H1 (cell line): ENCODE data around the gene TTC28. TPM values are rescaled to one million over a fixed set of nuclear protein-coding genes. Genes with fewer than 3 reads are reported as not detected.

ENCODE experiments used
- CTCF ChIA-PET: fragments of 300-600 bp; sonication (Branson Sonifier 250); formaldehyde crosslinking; loops from one replicate; lab custom pipeline; 2021; ENCODE audit not compliant: partially characterized antibody; lab: Charles Lee
- POLR2A ChIA-PET: fragments of 300-600 bp; sonication (Branson Sonifier 250); formaldehyde crosslinking; loops from one replicate; lab custom pipeline; 2021; ENCODE audit warnings: inconsistent platforms; ENCODE audit not compliant: partially characterized antibody; lab: Charles Lee
- DNase-seq, 2 experiments: peaks; one replicate each; pipeline versions ENCODE4 v3.0.0 to v3.0.0-alpha.2; 2010 to 2022; ENCODE audit warnings: low spot score in 2 of 2, low read depth in 1 of 2, mixed read lengths in 1 of 2
- FAIRE-seq: peaks from 2 replicates; lab custom pipeline; 2011; peaks lifted over from hg19 to GRCh38; lab: Jason Lieb, UNC
- H2AFZ ChIP-seq: 2 replicates; pipeline ENCODE4 v1.8.1; 2012; ENCODE audit warnings: low read length, inconsistent platforms
- H2AK5ac ChIP-seq: 2 replicates; pipeline ENCODE4 v1.6.1; 2013; ENCODE audit warnings: low read depth, low read length
- H2BK120ac ChIP-seq: replicated peaks from 2 replicates; pipeline ENCODE3; 2013; ENCODE audit warnings: low read depth, low read length, inconsistent platforms
- H2BK12ac ChIP-seq: 2 replicates; pipeline ENCODE4 v1.6.1; 2013; ENCODE audit warnings: low read depth, low read length
- H2BK15ac ChIP-seq: 2 replicates; pipeline ENCODE4 v1.6.1; 2013; ENCODE audit warnings: low read length
- H2BK20ac ChIP-seq: 2 replicates; pipeline ENCODE4 v1.6.1; 2013; ENCODE audit warnings: low read length
- H2BK5ac ChIP-seq: 2 replicates; pipeline ENCODE4 v1.6.1; 2013; ENCODE audit warnings: low read depth, low read length
- H3K14ac ChIP-seq: 2 replicates; pipeline ENCODE4 v1.6.1; 2013; ENCODE audit warnings: inconsistent platforms; ENCODE audit not compliant: insufficient read length
- H3K18ac ChIP-seq: 2 replicates; pipeline ENCODE4 v1.6.1; 2013; ENCODE audit warnings: low read length; ENCODE audit errors: extremely low read depth
- H3K23ac ChIP-seq: 2 replicates; pipeline ENCODE4 v1.6.1; 2013; ENCODE audit warnings: inconsistent platforms; ENCODE audit not compliant: insufficient read length
- H3K23me2 ChIP-seq: 2 replicates; pipeline ENCODE4 v1.6.1; 2013; ENCODE audit warnings: low read depth, low read length
- H3K27ac ChIP-seq: 2 replicates; pipeline ENCODE4 v1.6.1; 2011; ENCODE audit warnings: low read depth, low read length, inconsistent platforms
- H3K27me3 ChIP-seq, 4 experiments: replicated peaks in 1 of 4; 1 replicate in 1 of 4; 2 replicates in 3 of 4; pipeline versions ENCODE4 v1.6.1 to v1.8.1; 2011 to 2013; ENCODE audit warnings: low read length in 3 of 4, mild to moderate bottlenecking in 3 of 4, inconsistent platforms in 2 of 4, mixed read lengths in 2 of 4, moderate library complexity in 1 of 4; ENCODE audit not compliant: control insufficient read depth in 3 of 4, insufficient read depth in 3 of 4; ENCODE audit errors: extremely low read depth in 1 of 4
- H3K36me3 ChIP-seq, 4 experiments: 2 replicates each; pipeline versions ENCODE4 v1.6.1 to v1.8.1; 2011 to 2013; ENCODE audit warnings: mild to moderate bottlenecking in 4 of 4, low read length in 3 of 4, moderate library complexity in 2 of 4, control low read depth in 1 of 4, inconsistent platforms in 1 of 4; ENCODE audit not compliant: insufficient read depth in 4 of 4, control insufficient read depth in 2 of 4
- H3K4ac ChIP-seq: replicated peaks from 2 replicates; pipeline ENCODE3; 2013; ENCODE audit warnings: low read length, low read depth, mixed read lengths, inconsistent platforms; ENCODE audit not compliant: insufficient read length
- H3K4me1 ChIP-seq, 4 experiments: replicated peaks in 1 of 4; 1 replicate in 1 of 4; 2 replicates in 3 of 4; pipeline versions ENCODE4 v1.6.1 to v1.8.1; 2011 to 2013; ENCODE audit warnings: low read length in 3 of 4, inconsistent platforms in 2 of 4, mixed read lengths in 1 of 4; ENCODE audit not compliant: insufficient read depth in 4 of 4, control insufficient read depth in 3 of 4
- H3K4me2 ChIP-seq, 2 experiments: 2 replicates each; pipeline versions ENCODE4 v1.6.1 to v1.8.1; 2011 to 2013; ENCODE audit warnings: low read depth in 2 of 2, low read length in 2 of 2, control low read depth in 1 of 2, inconsistent platforms in 1 of 2, mild to moderate bottlenecking in 1 of 2; ENCODE audit not compliant: insufficient read depth in 1 of 2
- H3K4me3 ChIP-seq, 4 experiments: fragments of 200-600, 300-600 bp in 1 of 4; sonication (generic), shearing (Covaris generic), sonication (Bioruptor Twin) in 1 of 4; 2 replicates each; pipeline versions ENCODE4 v1.5.1 to v1.8.1; 2011 to 2016; ENCODE audit warnings: low read length in 4 of 4, low read depth in 3 of 4, control low read depth in 2 of 4, inconsistent platforms in 2 of 4, mild to moderate bottlenecking in 2 of 4, mixed read lengths in 1 of 4, moderate library complexity in 1 of 4; ENCODE audit not compliant: insufficient read depth in 2 of 4; ENCODE audit errors: extremely low read depth in 1 of 4
- H3K56ac ChIP-seq: replicated peaks from 2 replicates; pipeline ENCODE3; 2013; ENCODE audit warnings: low read depth, mild to moderate bottlenecking, mixed read lengths, low read length, inconsistent platforms; ENCODE audit not compliant: insufficient read length
- H3K79me1 ChIP-seq: 2 replicates; pipeline ENCODE4 v1.6.1; 2013; ENCODE audit warnings: low read depth, low read length, control low read depth
- H3K79me2 ChIP-seq, 2 experiments: 2 replicates each; pipeline versions ENCODE4 v1.6.1 to v1.8.1; 2012 to 2013; ENCODE audit warnings: low read length in 2 of 2, mild to moderate bottlenecking in 2 of 2, inconsistent platforms in 1 of 2; ENCODE audit not compliant: insufficient read depth in 2 of 2, control insufficient read depth in 1 of 2
- H3K9ac ChIP-seq, 4 experiments: replicated peaks in 1 of 4; 1 replicate in 1 of 4; 2 replicates in 3 of 4; pipeline versions ENCODE4 v1.6.1 to v1.8.1; 2011 to 2013; ENCODE audit warnings: low read depth in 3 of 4, low read length in 3 of 4, control low read depth in 2 of 4, mild to moderate bottlenecking in 2 of 4, moderate library complexity in 2 of 4, inconsistent platforms in 1 of 4; ENCODE audit errors: extremely low read depth in 1 of 4
- H3K9me3 ChIP-seq, 2 experiments: 2 replicates each; pipeline versions ENCODE4 v1.6.1 to v1.8.1; 2012 to 2013; ENCODE audit warnings: mild to moderate bottlenecking in 2 of 2, moderate library complexity in 2 of 2, control low read depth in 1 of 2, inconsistent platforms in 1 of 2, low read depth in 1 of 2, low read length in 1 of 2, mixed read lengths in 1 of 2; ENCODE audit not compliant: insufficient read depth in 2 of 2
- H4K20me1 ChIP-seq, 2 experiments: replicated peaks in 1 of 2; 2 replicates each; pipeline versions ENCODE3 to v1.8.1; 2011 to 2013; ENCODE audit warnings: inconsistent platforms in 2 of 2, low read length in 2 of 2, mild to moderate bottlenecking in 1 of 2; ENCODE audit not compliant: insufficient read depth in 2 of 2, control insufficient read depth in 1 of 2
- H4K5ac ChIP-seq: 2 replicates; pipeline ENCODE4 v1.6.1; 2013; ENCODE audit warnings: low read length, low read depth, mixed read lengths, inconsistent platforms; ENCODE audit not compliant: insufficient read length
- H4K8ac ChIP-seq: 2 replicates; pipeline ENCODE4 v1.8.0; 2013; ENCODE audit warnings: mild to moderate bottlenecking, moderate library complexity, low read length, inconsistent platforms; ENCODE audit not compliant: insufficient read depth; ENCODE audit errors: extremely low read depth
- H4K91ac ChIP-seq: replicated peaks from 2 replicates; pipeline ENCODE3; 2013; ENCODE audit warnings: low read length, mixed read lengths, inconsistent platforms; ENCODE audit not compliant: insufficient read length
- BACH1 ChIP-seq: IDR thresholded peaks from 2 replicates; pipeline ENCODE4 v1.6.1; 2012; ENCODE audit warnings: low read length, improper control_type of control experiment
- CHD2 ChIP-seq: IDR thresholded peaks from 2 replicates; pipeline ENCODE4 v1.6.1; 2012; ENCODE audit warnings: low read length, improper control_type of control experiment
- EP300 ChIP-seq, 2 experiments: IDR thresholded peaks; 1 replicate in 1 of 2; 2 replicates in 1 of 2; pipeline ENCODE4 v1.6.1; 2011 to 2012; ENCODE audit warnings: low read depth in 2 of 2, low read length in 2 of 2, mild to moderate bottlenecking in 2 of 2, borderline replicate concordance in 1 of 2, inconsistent platforms in 1 of 2, moderate library complexity in 1 of 2
- GABPA ChIP-seq: IDR thresholded peaks from 2 replicates; pipeline ENCODE4 v1.6.1; 2011; ENCODE audit warnings: mild to moderate bottlenecking, low read length, moderate library complexity, borderline replicate concordance; ENCODE audit not compliant: insufficient read depth
- POLR2A ChIP-seq, 2 experiments: IDR thresholded peaks; 1 replicate in 1 of 2; 2 replicates in 1 of 2; pipeline ENCODE4 v1.6.1; 2011; ENCODE audit warnings: low read depth in 2 of 2, low read length in 2 of 2, mild to moderate bottlenecking in 2 of 2; ENCODE audit errors: control extremely low read depth in 1 of 2
- RAD21 ChIP-seq, 2 experiments: IDR thresholded peaks in 1 of 2; conservative IDR thresholded peaks in 1 of 2; 2 replicates each; pipeline ENCODE4 v1.6.1; 2011; ENCODE audit warnings: low read depth in 2 of 2, low read length in 2 of 2, improper control_type of control experiment in 1 of 2, inconsistent platforms in 1 of 2, mild to moderate bottlenecking in 1 of 2, moderate library complexity in 1 of 2
- SIX5 ChIP-seq: IDR thresholded peaks from 2 replicates; pipeline ENCODE4 v1.6.1; 2011; ENCODE audit warnings: mild to moderate bottlenecking, low read depth, low read length
- SP1 ChIP-seq: IDR thresholded peaks from 2 replicates; pipeline ENCODE4 v1.6.1; 2011; ENCODE audit warnings: low read depth, low read length
- SP4 ChIP-seq: IDR thresholded peaks from 2 replicates; pipeline ENCODE4 v1.6.1; 2012; ENCODE audit warnings: low read length, inconsistent platforms
- SUZ12 ChIP-seq: fragments of 200-600 bp; sonication (generic); IDR thresholded peaks from 2 replicates; pipeline ENCODE4 v1.6.1; 2012; ENCODE audit warnings: mild to moderate bottlenecking, inconsistent platforms, low read length, moderate library complexity, mixed read lengths
- TCF12 ChIP-seq: IDR thresholded peaks from 2 replicates; pipeline ENCODE4 v1.6.1; 2011; ENCODE audit warnings: low read depth, mild to moderate bottlenecking, low read length
- WGBS, 2 experiments: shearing (Covaris generic) in 1 of 2; methylation state at CpG; one replicate each; pipeline versions ENCODE4 v1.1.6 to v1.1.7; 2013 to 2015; ENCODE audit warnings: low lambda C conversion rate in 2 of 2, mixed read lengths in 2 of 2, inconsistent platforms in 1 of 2, low coverage in 1 of 2, missing lambda C conversion rate in 1 of 2; ENCODE audit not compliant: insufficient replicate concordance in 2 of 2, insufficient coverage in 1 of 2, insufficient read length in 1 of 2; ENCODE audit errors: extremely low coverage in 1 of 2, missing lambda C conversion rate in 1 of 2; 5-methylcytosine and 5-hydroxymethylcytosine counted together
- polyA plus RNA-seq, 7 experiments: library from polyadenylated mRNA; depleted of rRNA in 3 of 7; stranded (reverse) in 5 of 7; unstranded in 2 of 7; fragments of >200 nt in 5 of 7; fragments of 200-250 nt in 2 of 7; gene quantifications; 1 replicate in 5 of 7; 2 replicates in 1 of 7; 4 replicates in 1 of 7; pipeline versions ENCODE4 v1.2.1 to v1.2.3, GENCODE V29; 2011 to 2013; ENCODE audit warnings: missing spikeins in 2 of 7, mixed read lengths in 2 of 7
- total RNA-seq: library from RNA; stranded (reverse); fragmentation: NEBNext Ultra II Directional; extraction: Animal tissue kit (Norgen Biotek cat#: 25700); gene quantifications from 2 replicates; pipeline ENCODE4 v1.2.1, GENCODE V29; 2021
- TF ChIP-seq, protein P1 (sequence below): IDR thresholded peaks from 2 replicates; pipeline ENCODE4 v1.6.1; 2012; ENCODE audit warnings: inconsistent platforms
- TF ChIP-seq, protein P2 (sequence below): IDR thresholded peaks from 2 replicates; pipeline ENCODE4 v1.6.1; 2012; ENCODE audit warnings: low read length, inconsistent platforms

TTC28 gene
- total and polyA plus RNA-seq, 2 of the 8 experiments (the other 6 are each of a cell fraction or from before 2014, with no cell fraction given): 2.6 to 12.6 TPM

- H4K5ac ChIP-seq: no peak overlapping the region
- FAIRE-seq (no peak), DNase-seq (no peak)
- H2BK12ac ChIP-seq: no peak overlapping the region
- ChIA-PET CTCF (no interaction called here), POLR2A (no interaction called here)
- no peak overlapping the region for H2BK20ac ChIP-seq
- no peaks in the 10 kb centered on the region for H3K4me1 ChIP-seq
- H3K4ac ChIP-seq: no peak overlapping the region
- H4K20me1 ChIP-seq: no peaks in the 10 kb centered on the region
- no peak overlapping the region for H2BK120ac ChIP-seq
- no peak overlapping the region for H3K23ac ChIP-seq
- H4K91ac ChIP-seq: no peak overlapping the region
- H2AK5ac ChIP-seq: no peak overlapping the region
- H2BK15ac ChIP-seq: no peak overlapping the region
- H3K23me2 ChIP-seq: no peaks in the 10 kb centered on the region
- H3K27me3 ChIP-seq: no peaks in the 10 kb centered on the region
- no peaks in the 10 kb centered on the region for H3K9me3 ChIP-seq
- no peak overlapping the region for H3K27ac ChIP-seq
- no peak overlapping the region for H2AFZ ChIP-seq
- no peak overlapping the region for H2BK5ac ChIP-seq
- H3K79me1 ChIP-seq: no peaks in the 10 kb centered on the region
- H3K14ac ChIP-seq: no peak overlapping the region
- no peak overlapping the region for H3K56ac ChIP-seq
- no peaks in the 10 kb centered on the region for H3K36me3 ChIP-seq
- H3K9ac ChIP-seq: no peak overlapping the region
- no peak overlapping the region for H3K18ac ChIP-seq
- H3K79me2 ChIP-seq: no peaks in the 10 kb centered on the region
- WGBS, 2 experiments: 76% methylated on average over 1 of the region's 1 CpG; no CpG with 5 or more reads in 1 of the 2 experiments
- H3K4me2 ChIP-seq: no peak overlapping the region
- H3K4me3 ChIP-seq: no peak overlapping the region
- H4K8ac ChIP-seq: no peak overlapping the region
- no peak for TF ChIP-seq SP4
- no peak for TF ChIP-seq POLR2A (IDR thresholded peaks at IDR 0.05; ENCODE audit: control extremely low read depth in 1 of 2, low read depth in 2 of 2, low read length in 2 of 2)
- no peak for TF ChIP-seq SP1
- TF ChIP-seq, protein P1, sequence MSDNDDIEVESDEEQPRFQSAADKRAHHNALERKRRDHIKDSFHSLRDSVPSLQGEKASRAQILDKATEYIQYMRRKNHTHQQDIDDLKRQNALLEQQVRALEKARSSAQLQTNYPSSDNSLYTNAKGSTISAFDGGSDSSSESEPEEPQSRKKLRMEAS: no peak
- no peak for TF ChIP-seq SUZ12
- no peak for TF ChIP-seq BACH1
- TF ChIP-seq CHD2: no peak
- TF ChIP-seq GABPA: no peak
- TF ChIP-seq RAD21 (IDR thresholded peaks at IDR 0.05 in 1 of 2, conservative IDR thresholded peaks at IDR 0.05 in 1 of 2; ENCODE audit: low read depth in 2 of 2, low read length in 2 of 2): no peak
- TF ChIP-seq, protein P2, sequence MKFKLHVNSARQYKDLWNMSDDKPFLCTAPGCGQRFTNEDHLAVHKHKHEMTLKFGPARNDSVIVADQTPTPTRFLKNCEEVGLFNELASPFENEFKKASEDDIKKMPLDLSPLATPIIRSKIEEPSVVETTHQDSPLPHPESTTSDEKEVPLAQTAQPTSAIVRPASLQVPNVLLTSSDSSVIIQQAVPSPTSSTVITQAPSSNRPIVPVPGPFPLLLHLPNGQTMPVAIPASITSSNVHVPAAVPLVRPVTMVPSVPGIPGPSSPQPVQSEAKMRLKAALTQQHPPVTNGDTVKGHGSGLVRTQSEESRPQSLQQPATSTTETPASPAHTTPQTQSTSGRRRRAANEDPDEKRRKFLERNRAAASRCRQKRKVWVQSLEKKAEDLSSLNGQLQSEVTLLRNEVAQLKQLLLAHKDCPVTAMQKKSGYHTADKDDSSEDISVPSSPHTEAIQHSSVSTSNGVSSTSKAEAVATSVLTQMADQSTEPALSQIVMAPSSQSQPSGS: no peak
- no peak for TF ChIP-seq EP300 (IDR thresholded peaks at IDR 0.05; ENCODE audit: borderline replicate concordance in 1 of 2, low read depth in 2 of 2, low read length in 2 of 2)
- no peak for TF ChIP-seq SIX5
- TF ChIP-seq TCF12: no peak
Measured at GRCh38 chr22:28454431-28455064, 225.1 kb downstream of the TTC28 start.
